NCI-H774 (cell line): ENCODE measurements around the gene RIPK3.
"Not testable (repeated sequence)": the region's sequence is repeated elsewhere in the genome, so short reads cannot be mapped to it uniquely, and the experiment has no call there.

Experiments
- DNase-seq: peaks from one replicate; lab custom pipeline; 2025; lab: John Stamatoyannopoulos, UW

Gene RIPK3

GRCh38 chr14:24343795-24344660 is 4.2 kb upstream of the RIPK3 start:
- no peak for DNase-seq

- DNase-seq, result no peak
Observed at GRCh38 chr14:24342889-24343288, 3.1 kb upstream of the RIPK3 start.

GRCh38 chr14:24340606-24341005 is 815 bp upstream of the RIPK3 start:
- no peak for DNase-seq

- no peak for DNase-seq
Observed at GRCh38 chr14:24338843-24339242, 948 bp downstream of the RIPK3 start.

- no peak for DNase-seq
Observed at GRCh38 chr14:24337824-24338175, 2.0 kb downstream of the RIPK3 start.

- no peak for DNase-seq
Observed at GRCh38 chr14:24337144-24337823, 2.5 kb downstream of the RIPK3 start.

GRCh38 chr14:24335461-24336171 is 4.2 kb downstream of the RIPK3 start:
- DNase-seq, result no peak

- DNase-seq, result no peak
Observed at GRCh38 chr14:24334431-24335291, 5.1 kb downstream of the RIPK3 start, which contains the start of gene ADCY4. ADCY4 (minus strand) TSS chr14:24335071; CDS start chr14:24334652, 419 bp downstream.

GRCh38 chr14:24332268-24332993 is 7.4 kb downstream of the RIPK3 start:
- DNase-seq, result peak; percentile 69

- DNase-seq, result no peak
Observed at GRCh38 chr14:24331731-24332267, 8.0 kb downstream of the RIPK3 start.

GRCh38 chr14:24330973-24331674 is 8.7 kb downstream of the RIPK3 start:
- no peak for DNase-seq

- DNase-seq, result no peak
Observed at GRCh38 chr14:24329736-24330135, 10.1 kb downstream of the RIPK3 start.

GRCh38 chr14:24329073-24329663 is 10.6 kb downstream of the RIPK3 start:
- no peak for DNase-seq

- DNase-seq, result not testable (repeated sequence)
Observed at GRCh38 chr14:24327914-24328313, 11.9 kb downstream of the RIPK3 start.

GRCh38 chr14:24327303-24327702 is 12.5 kb downstream of the RIPK3 start:
- no peak for DNase-seq

GRCh38 chr14:24325963-24326362 is 13.8 kb downstream of the RIPK3 start:
- DNase-seq, result no peak

- DNase-seq, result no peak
Observed at GRCh38 chr14:24325041-24325530, 14.7 kb downstream of the RIPK3 start.

- no peak for DNase-seq
Observed at GRCh38 chr14:24324024-24324423, 15.8 kb downstream of the RIPK3 start.

GRCh38 chr14:24323341-24323740 is 16.4 kb downstream of the RIPK3 start:
- DNase-seq, result no peak

GRCh38 chr14:24322672-24323071 is 17.1 kb downstream of the RIPK3 start:
- no peak for DNase-seq
